GM12875 (cell line): Measurements from ENCODE around the gene AFMID.

Experiments used
- H3K4me3 ChIP-seq: one replicate; pipeline ENCODE4 v1.5.1; 2011; ENCODE audit warnings: low read depth, low read length, control low read depth
- CTCF ChIP-seq: IDR thresholded peaks from 2 replicates; pipeline ENCODE4 v1.5.1; 2011; ENCODE audit warnings: low read depth, mild to moderate bottlenecking, control low read depth, inconsistent platforms, low read length, moderate library complexity, borderline replicate concordance; ENCODE audit not compliant: insufficient read depth

AFMID gene

GRCh38 chr17:78142119-78142861, 44.9 kb upstream of the AFMID start:
- H3K4me3 ChIP-seq = no peak overlapping the region
- TF ChIP-seq CTCF = no peak

GRCh38 chr17:78143214-78144146, 43.7 kb upstream of the AFMID start:
- no peak overlapping the region for H3K4me3 ChIP-seq
- no peak for TF ChIP-seq CTCF

- H3K4me3 ChIP-seq = no peak overlapping the region
Observed at GRCh38 chr17:78144147-78144719, 42.9 kb upstream of the AFMID start.

GRCh38 chr17:78144736-78145641, 42.2 kb upstream of the AFMID start:
- no peak for TF ChIP-seq CTCF
- no peak overlapping the region for H3K4me3 ChIP-seq

More at GRCh38 chr17:78144147-78144719, 42.9 kb upstream of the AFMID start:
- TF ChIP-seq CTCF = no peak

- H3K4me3 ChIP-seq = no peak overlapping the region
- no peak for TF ChIP-seq CTCF
Observed at GRCh38 chr17:78146471-78146869, 40.7 kb upstream of the AFMID start.

GRCh38 chr17:78146881-78147280, 40.3 kb upstream of the AFMID start:
- TF ChIP-seq CTCF = no peak

More at GRCh38 chr17:78146881-78147280, 40.3 kb upstream of the AFMID start:
- no peak overlapping the region for H3K4me3 ChIP-seq
